ENCODE data around the gene SYT1. TPM values are rescaled to one million over a fixed set of nuclear protein-coding genes. Genes with fewer than 3 reads are reported as not detected.

SYT1 gene
- total RNA-seq, 4 donors from 2014 or later, result 9.7 to 24.3 (median 18.3) TPM

- H3K4me1 ChIP-seq, result no peaks in the 10 kb centered on the region
- intact Hi-C loops (cut with DNase I; ENCODE audit: low total_unique reads), result no loop called here
- DNase-seq, result no peak
- no peaks in the 10 kb centered on the region for H3K27me3 ChIP-seq
- TF ChIP-seq CTCF (IDR thresholded peaks at IDR 0.05) (no peak), POLR2A (IDR thresholded peaks at IDR 0.05) (no peak)
- no peaks in the 10 kb centered on the region for H3K36me3 ChIP-seq
- H3K27ac ChIP-seq, result no peak overlapping the region
- H3K9me3 ChIP-seq, result no peaks in the 10 kb centered on the region
- no peak overlapping the region for H3K4me3 ChIP-seq
Observed at GRCh38 chr12:79082595-79082994, 218.0 kb downstream of the SYT1 start.

GRCh38 chr12:79083181-79083580 lies 218.6 kb downstream of the SYT1 start:
- TF ChIP-seq CTCF (IDR thresholded peaks at IDR 0.05) (no peak), POLR2A (IDR thresholded peaks at IDR 0.05) (no peak)
- H3K27me3 ChIP-seq, result no peaks in the 10 kb centered on the region

GRCh38 chr12:79085106-79085682 lies 220.6 kb downstream of the SYT1 start:
- no peaks in the 10 kb centered on the region for H3K36me3 ChIP-seq
- H3K27ac ChIP-seq, result peak overlapping the region in 1 of 2 donors; percentile 24
- H3K9me3 ChIP-seq, result no peaks in the 10 kb centered on the region
- TF ChIP-seq POLR2A (IDR thresholded peaks at IDR 0.05) (no peak), CTCF (IDR thresholded peaks at IDR 0.05) (no peak)
- DNase-seq, result no peak
- H3K27me3 ChIP-seq, result no peaks in the 10 kb centered on the region
- H3K4me3 ChIP-seq, result no peak overlapping the region
- intact Hi-C loops (cut with DNase I; ENCODE audit: low total_unique reads), result no loop called here
- no peaks in the 10 kb centered on the region for H3K4me1 ChIP-seq

More at GRCh38 chr12:79083181-79083580, 218.6 kb downstream of the SYT1 start:
- H3K27ac ChIP-seq, result no peak overlapping the region
- DNase-seq, result no peak
- intact Hi-C loops (cut with DNase I; ENCODE audit: low total_unique reads), result no loop called here
- no peaks in the 10 kb centered on the region for H3K36me3 ChIP-seq
- H3K9me3 ChIP-seq, result no peaks in the 10 kb centered on the region
- H3K4me1 ChIP-seq, result no peaks in the 10 kb centered on the region
- no peak overlapping the region for H3K4me3 ChIP-seq

GRCh38 chr12:79086541-79087296 lies 222.1 kb downstream of the SYT1 start:
- peak in 1 of 2 donors; percentile 16 for DNase-seq
- TF ChIP-seq POLR2A (IDR thresholded peaks at IDR 0.05), result no peak
- no peak for TF ChIP-seq CTCF (IDR thresholded peaks at IDR 0.05)
- Histone ChIP-seq H3K9me3 (no peaks in the 10 kb centered on the region), H3K36me3 (no peaks in the 10 kb centered on the region), H3K4me3 (no peak overlapping the region), H3K4me1 (no peaks in the 10 kb centered on the region), H3K27me3 (no peaks in the 10 kb centered on the region), H3K27ac (peak overlapping the region; percentile 20 to 24)
- intact Hi-C loops (cut with DNase I; ENCODE audit: low total_unique reads), result no loop called here

- intact Hi-C loops (cut with DNase I; ENCODE audit: low total_unique reads), result no loop called here
- TF ChIP-seq CTCF (IDR thresholded peaks at IDR 0.05) (no peak), POLR2A (IDR thresholded peaks at IDR 0.05) (no peak)
- no peak overlapping the region for H3K4me3 ChIP-seq
- H3K36me3 ChIP-seq, result no peaks in the 10 kb centered on the region
- DNase-seq, result no peak
- H3K9me3 ChIP-seq, result no peaks in the 10 kb centered on the region
- no peak overlapping the region for H3K27ac ChIP-seq
- no peaks in the 10 kb centered on the region for H3K4me1 ChIP-seq
- H3K27me3 ChIP-seq, result no peaks in the 10 kb centered on the region
Observed at GRCh38 chr12:79098530-79098929, 234.0 kb downstream of the SYT1 start.

All from uterus (tissue), 4 donors.